ENCODE measurements around the gene BACE1.

DNA sequence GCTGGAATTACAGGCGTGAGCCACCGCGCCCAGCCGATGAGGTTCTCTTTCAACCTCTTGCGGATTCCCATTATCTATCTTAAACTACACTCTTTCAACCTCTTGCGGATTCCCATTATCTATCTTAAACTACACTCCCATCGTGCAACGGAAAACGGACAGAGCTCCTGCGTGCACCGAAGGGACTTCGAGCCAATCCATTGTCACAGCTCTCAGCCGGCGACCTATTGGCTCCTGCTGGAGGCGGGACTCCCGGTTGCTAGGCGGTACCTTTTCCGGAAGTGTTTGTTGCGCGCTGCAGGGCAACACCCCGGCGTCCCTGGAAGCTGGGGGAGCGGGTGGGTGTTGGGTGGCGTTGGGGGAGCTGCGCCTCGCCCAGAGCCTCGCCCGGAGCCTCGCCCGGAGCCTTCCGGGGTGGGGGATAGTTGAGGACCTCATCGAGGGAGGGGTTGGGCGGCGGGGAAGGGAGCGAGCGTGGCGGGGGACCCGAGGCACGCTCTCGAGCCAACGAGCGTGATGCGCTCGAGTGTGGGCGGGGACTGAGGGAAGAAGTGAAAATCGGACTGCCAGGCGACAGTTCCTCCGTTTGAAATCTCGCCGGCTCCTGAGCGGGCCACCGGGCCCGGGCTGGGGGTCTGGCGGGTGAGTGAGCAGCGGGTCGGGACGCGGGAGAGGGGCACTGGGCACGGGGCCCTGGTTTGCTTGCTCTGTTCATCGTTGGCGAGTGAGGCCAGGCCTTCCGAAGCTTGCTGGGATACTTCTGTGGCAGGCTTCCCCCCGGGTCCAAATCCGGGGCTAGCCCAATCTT lies 11.7 kb upstream of the BACE1 start, which contains the start of gene CEP164:
- TF ChIP-seq, protein P1, sequence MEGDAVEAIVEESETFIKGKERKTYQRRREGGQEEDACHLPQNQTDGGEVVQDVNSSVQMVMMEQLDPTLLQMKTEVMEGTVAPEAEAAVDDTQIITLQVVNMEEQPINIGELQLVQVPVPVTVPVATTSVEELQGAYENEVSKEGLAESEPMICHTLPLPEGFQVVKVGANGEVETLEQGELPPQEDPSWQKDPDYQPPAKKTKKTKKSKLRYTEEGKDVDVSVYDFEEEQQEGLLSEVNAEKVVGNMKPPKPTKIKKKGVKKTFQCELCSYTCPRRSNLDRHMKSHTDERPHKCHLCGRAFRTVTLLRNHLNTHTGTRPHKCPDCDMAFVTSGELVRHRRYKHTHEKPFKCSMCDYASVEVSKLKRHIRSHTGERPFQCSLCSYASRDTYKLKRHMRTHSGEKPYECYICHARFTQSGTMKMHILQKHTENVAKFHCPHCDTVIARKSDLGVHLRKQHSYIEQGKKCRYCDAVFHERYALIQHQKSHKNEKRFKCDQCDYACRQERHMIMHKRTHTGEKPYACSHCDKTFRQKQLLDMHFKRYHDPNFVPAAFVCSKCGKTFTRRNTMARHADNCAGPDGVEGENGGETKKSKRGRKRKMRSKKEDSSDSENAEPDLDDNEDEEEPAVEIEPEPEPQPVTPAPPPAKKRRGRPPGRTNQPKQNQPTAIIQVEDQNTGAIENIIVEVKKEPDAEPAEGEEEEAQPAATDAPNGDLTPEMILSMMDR (IDR thresholded peaks at IDR 0.05; ENCODE audit: low read depth, low read length), result no peak
- TF ChIP-seq EZH2phosphoT487 (IDR thresholded peaks at IDR 0.05; ENCODE audit: low read depth), result no peak
